GM21619 (cell line): ENCODE measurements around the gene DRD4.
"Not testable (repeated sequence)": the region's sequence is repeated elsewhere in the genome, so short reads cannot be mapped to it uniquely, and the experiment has no call there.

Experiments used
- ATAC-seq: cut with Tn5 transposase; IDR thresholded peaks from one replicate; pipeline ENCODE4 v1.9.1; 2021; ENCODE audit not compliant: unreplicated experiment

DRD4 gene

DNA sequence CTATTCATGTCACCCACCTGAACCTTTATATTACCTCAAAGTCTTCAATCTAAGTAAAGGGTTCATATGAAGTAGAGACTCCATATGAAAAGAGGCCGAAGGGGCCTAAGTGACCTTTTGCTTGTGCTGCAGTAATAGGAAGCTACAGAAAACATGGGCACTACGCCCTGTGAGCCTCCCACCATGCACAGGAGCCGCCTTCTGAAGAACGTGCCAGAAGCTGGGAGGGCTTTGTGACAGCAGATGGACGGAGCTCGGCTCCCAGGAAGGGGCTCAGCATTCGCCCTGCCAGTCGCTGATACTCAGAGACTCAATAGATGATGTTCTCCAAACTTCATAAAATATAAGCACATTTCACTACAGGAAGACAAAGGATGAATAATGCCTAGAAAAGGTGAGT lies 36.8 kb downstream of the DRD4 start:
- no peak for ATAC-seq

DNA sequence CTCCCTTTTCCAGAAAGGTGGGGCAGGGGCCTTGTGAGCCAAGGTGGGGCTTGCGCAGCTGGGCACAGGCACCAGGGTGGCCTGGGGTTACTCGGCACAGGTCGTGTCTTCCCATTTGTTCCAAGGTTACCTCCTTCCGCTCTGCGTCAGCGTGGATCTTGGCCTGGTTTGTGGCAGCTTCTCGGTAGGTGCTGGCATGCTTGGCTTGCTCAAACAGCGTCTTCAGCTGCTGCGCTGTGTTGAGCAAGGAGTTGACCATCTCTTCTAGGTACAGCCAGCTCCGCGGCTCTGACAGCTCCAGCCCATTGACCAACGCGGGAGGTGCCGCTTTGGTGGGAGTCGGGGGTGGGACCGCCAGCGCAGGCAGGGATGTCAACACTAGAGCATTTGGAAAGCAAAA lies 37.3 kb downstream of the DRD4 start:
- ATAC-seq: no peak

GRCh38 chr11:678297-678696 lies 41.2 kb downstream of the DRD4 start:
- ATAC-seq: no peak

DNA sequence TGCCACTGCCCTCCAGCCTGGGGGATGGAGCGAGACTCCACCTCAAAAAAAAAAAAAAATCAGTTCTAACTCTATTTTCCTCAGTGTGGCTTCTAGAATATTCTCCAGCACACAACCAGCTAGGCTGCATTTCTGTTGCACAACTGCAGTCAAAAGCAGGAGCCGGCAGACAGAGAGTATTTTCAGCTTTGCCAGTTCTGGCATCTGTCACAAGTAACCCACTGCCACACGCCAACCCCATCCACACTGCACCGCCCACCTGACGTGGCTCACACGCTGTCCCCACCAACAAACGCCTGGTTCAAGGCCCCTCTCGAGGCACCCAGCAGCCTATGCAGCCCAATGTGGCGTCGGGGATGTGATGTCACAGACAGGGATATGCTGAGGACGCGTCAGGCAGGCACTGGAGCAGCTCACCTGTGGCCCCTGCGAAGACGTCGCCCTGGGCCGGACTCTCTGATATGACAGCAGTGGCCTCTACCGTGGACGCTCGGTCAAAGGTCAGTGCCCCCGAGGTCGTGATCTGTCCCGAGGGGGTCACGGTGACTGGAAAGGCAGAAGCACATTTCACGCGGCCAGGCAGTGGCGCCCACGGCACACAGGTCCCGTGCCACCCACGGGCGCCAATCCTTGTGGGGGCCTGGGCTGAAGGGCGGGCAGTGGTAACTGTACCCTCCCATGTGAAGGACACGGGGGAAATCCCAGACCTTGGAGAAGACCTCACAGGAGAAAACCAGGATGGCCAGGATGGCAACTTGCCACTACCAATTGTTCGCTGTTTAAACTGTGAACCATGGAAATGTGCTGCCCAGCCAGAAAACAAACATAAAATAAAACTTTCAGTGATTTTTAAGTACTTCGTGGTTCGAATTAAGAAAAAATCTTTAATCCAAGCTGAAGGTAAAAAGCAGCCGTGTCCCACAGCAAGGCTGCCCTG lies 42.5 kb downstream of the DRD4 start:
- no peak for ATAC-seq

DNA sequence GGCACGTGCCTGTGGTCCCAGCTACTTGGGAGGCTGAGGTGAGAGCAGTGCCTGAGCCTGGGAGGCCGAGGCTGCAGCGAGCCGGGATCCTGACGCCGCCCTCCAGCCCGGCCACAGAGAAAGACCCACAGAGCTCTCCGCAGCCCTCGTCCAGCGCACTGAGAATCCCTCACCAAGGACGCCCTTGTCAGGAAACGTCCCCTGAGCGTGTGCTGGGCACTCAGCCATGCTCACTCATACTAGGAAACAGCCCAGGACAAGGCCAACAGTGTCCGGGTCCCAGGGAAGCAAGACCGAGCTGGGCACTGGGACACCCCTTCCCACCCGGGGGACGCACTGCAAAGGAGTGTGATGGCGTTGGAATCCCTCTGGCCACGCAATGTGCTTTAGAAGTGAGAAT lies 43.4 kb downstream of the DRD4 start:
- no peak for ATAC-seq

GRCh38 chr11:680970-681369 lies 43.9 kb downstream of the DRD4 start:
- ATAC-seq: no peak

DNA sequence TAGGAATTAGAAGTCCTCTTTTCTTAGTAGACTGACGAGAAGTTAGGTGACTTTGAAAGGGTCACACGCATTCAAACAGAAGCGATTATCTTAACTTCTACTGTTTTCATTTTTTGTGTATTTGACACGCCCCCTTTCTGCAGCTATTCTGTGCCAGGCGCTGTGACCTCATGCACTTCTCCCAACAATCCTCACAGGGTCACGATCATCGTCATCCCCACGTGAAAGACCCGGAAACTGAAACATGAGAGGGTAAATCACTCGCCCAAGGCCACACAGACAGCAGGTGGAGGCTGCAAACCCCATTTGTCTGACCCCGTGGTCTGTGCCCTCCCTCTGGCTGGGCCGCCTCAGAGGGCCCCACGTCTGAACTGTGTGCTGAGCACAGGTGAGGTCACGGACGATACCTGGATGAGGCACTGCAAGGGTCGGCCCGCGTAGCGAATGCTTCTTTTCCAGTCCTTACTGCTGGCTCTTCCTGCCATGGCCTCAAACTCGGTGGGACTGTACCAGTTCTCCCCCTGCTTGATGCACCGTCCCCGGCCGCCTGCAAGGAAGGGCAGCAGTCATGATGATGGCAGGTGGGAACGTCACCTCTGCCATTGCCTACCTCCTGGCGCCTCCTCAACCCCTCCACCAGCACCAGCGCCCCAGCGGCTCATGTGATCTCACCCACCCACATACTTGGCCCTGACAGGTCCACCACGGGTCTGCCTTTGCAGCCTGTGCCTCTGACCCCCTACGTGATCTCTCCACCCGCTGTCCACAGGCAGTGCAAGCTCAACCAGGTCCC lies 49.6 kb downstream of the DRD4 start:
- no peak for ATAC-seq

DNA sequence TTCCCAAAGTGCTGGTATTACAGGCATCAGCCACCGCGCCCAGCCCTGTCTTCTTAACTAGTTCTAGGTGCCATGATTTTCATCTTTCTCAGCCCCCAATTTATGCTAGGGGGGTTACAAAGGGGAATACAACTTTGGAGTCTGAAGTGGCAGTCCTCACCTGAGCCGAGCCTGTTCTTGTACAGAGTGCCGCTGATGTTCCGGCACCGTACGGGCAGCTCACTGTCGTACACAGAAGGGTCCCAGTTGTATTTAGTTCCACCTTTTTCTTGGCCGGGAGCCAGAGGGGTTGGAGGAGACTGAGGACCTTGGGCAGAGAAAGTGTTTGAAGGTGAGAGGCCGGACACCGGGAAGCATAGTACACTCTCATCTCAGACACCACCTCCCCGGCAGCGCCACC lies 50.7 kb downstream of the DRD4 start:
- no peak for ATAC-seq

- ATAC-seq: no peak
Observed at GRCh38 chr11:688681-689080, 51.6 kb downstream of the DRD4 start.

DNA sequence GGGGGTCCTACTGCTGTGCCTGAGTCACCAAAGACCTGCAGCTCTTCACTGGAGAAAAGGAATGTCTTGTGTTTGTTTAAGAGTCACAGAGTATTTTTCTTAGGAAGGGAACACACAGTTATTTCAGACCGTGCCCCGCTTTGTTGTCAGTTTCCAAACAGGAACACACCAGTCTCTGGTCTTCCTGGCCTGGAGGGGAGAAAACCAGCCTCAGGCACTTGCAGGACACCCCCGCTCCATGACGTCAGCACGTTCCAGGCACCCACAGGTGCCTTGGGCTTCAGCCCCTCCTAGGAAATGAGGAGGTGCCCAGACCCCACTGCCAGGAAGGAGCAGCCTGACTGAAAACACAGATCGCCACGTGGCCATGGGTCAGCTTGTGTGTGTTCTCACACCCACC lies 52.6 kb downstream of the DRD4 start:
- no peak for ATAC-seq

DNA sequence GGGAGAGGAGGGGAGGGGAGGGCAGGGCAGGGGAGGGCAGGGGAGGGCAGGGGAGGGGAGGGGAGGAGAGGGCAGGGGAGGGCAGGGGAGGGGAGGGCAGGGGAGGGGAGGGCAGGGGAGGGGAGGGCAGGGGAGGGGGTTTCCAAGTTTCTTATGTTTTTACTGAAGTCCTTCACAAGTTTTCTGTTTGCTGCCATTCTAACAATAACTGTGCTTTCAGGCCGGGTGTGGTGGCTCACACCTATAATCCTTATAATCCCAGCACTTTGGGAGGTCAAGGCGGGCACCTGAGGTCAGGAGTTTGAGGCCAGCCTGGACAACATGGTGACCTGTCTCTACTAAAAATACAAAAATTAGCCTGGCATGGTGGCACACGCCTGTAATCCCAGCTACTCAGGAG lies 53.2 kb downstream of the DRD4 start:
- ATAC-seq: not testable (repeated sequence)
